ENCODE data around the gene PEMT. TPM values are rescaled to one million over a fixed set of nuclear protein-coding genes. Genes with fewer than 3 reads are reported as not detected.

Gene PEMT
- total and polyA plus RNA-seq, 2 of the 8 experiments (the other 6 are each of a cell fraction or from before 2014, with no cell fraction given): 42.0 to 118 TPM

DNA sequence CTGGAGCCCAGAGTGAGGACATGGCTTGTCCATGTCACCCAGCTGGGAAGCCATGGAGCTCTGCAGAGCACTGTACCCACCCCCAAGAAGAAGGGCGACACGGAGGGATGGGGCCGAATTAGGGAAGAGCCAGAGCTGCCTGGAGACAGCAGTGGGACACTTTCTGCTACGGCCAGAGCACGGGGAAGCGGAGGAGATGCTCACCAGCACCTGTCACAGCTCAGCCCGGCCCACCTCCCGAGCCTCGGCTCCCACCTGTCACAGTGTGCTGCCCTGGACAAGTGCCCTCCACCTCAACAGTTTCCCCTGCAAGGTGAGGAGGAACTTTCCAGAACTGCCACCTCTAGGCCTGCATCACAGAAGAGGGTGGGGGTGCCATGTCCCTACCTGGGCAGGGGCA is 36.4 kb downstream of the PEMT start:
- H3K79me1 ChIP-seq (ENCODE audit: low read depth, low read length): peaks cover 2% of the 10 kb centered on the region; the same call in 1 of the 2 replicates
- no peak overlapping the region for H3K14ac ChIP-seq (ENCODE audit: insufficient read length)
- H3K23ac ChIP-seq (ENCODE audit: insufficient read length): no peak overlapping the region
- H4K5ac ChIP-seq (ENCODE audit: insufficient read length, low read depth, low read length): no peak overlapping the region
- H2BK12ac ChIP-seq (ENCODE audit: low read depth, low read length): no peak overlapping the region
- H3K4me2 ChIP-seq (ENCODE audit: insufficient read depth in 1 of 2, low read depth in 2 of 2, low read length in 2 of 2): no peak overlapping the region
- H3K23me2 ChIP-seq (ENCODE audit: low read depth, low read length): no peaks in the 10 kb centered on the region
- H3K4me1 ChIP-seq (replicated peaks in 1 of 4; ENCODE audit: control insufficient read depth in 3 of 4, insufficient read depth in 4 of 4, low read length in 3 of 4): no peaks in the 10 kb centered on the region; a peak in 1 of 7 replicates
- DNase-seq (ENCODE audit: low read depth in 1 of 2, low spot score in 2 of 2) (no peak), FAIRE-seq (no peak)
- H3K18ac ChIP-seq (ENCODE audit: extremely low read depth, low read length): no peak overlapping the region
- H4K20me1 ChIP-seq (replicated peaks in 1 of 2; ENCODE audit: control insufficient read depth in 1 of 2, insufficient read depth in 2 of 2, low read length in 2 of 2): peaks cover 1 to 3% of the 10 kb centered on the region in 2 experiments
- no peaks in the 10 kb centered on the region for H3K79me2 ChIP-seq (ENCODE audit: control insufficient read depth in 1 of 2, insufficient read depth in 2 of 2, low read length in 2 of 2)
- no peaks in the 10 kb centered on the region for H3K36me3 ChIP-seq (ENCODE audit: control insufficient read depth in 2 of 4, insufficient read depth in 4 of 4, low read length in 3 of 4)
- H3K27me3 ChIP-seq (replicated peaks in 1 of 4; ENCODE audit: control insufficient read depth in 3 of 4, extremely low read depth in 1 of 4, insufficient read depth in 3 of 4, low read length in 3 of 4): no peaks in the 10 kb centered on the region
- no peak overlapping the region for H2BK5ac ChIP-seq (ENCODE audit: low read depth, low read length)
- no peak overlapping the region for H2BK120ac ChIP-seq (replicated peaks; ENCODE audit: low read depth, low read length)
- no peak overlapping the region for H2AK5ac ChIP-seq (ENCODE audit: low read depth, low read length)
- H3K9me3 ChIP-seq (ENCODE audit: insufficient read depth in 2 of 2, low read depth in 1 of 2, low read length in 1 of 2): no peaks in the 10 kb centered on the region
- H2BK15ac ChIP-seq (ENCODE audit: low read length): no peak overlapping the region
- CTCF ChIA-PET (ENCODE audit: partially characterized antibody): interaction anchor here (1.5 to 1.7 kb wide), 2 partner anchors 12 to 14 kb away, joined by 4 to 14 read pairs; no protein-coding TSS in a partner anchor
- no peak overlapping the region for H3K4me3 ChIP-seq (ENCODE audit: extremely low read depth in 1 of 4, insufficient read depth in 2 of 4, low read depth in 3 of 4, low read length in 4 of 4)
- H3K9ac ChIP-seq (replicated peaks in 1 of 4; ENCODE audit: extremely low read depth in 1 of 4, low read depth in 3 of 4, low read length in 3 of 4): no peak overlapping the region
- H3K4ac ChIP-seq (replicated peaks; ENCODE audit: insufficient read length, low read depth, low read length): no peak overlapping the region
- H4K8ac ChIP-seq (ENCODE audit: extremely low read depth, insufficient read depth, low read length): no peak overlapping the region
- POLR2A ChIA-PET (ENCODE audit: partially characterized antibody): no interaction called here
- H4K91ac ChIP-seq (replicated peaks; ENCODE audit: insufficient read length, low read length): no peak overlapping the region
- no peak overlapping the region for H2BK20ac ChIP-seq (ENCODE audit: low read length)
- no peak overlapping the region for H2AFZ ChIP-seq (ENCODE audit: low read length)
- TF ChIP-seq SIRT6 (IDR thresholded peaks at IDR 0.05; ENCODE audit: low read length) (no peak), FOSL1 (IDR thresholded peaks at IDR 0.05; ENCODE audit: insufficient read depth, low read depth, low read length) (no peak)
- no peak overlapping the region for H3K27ac ChIP-seq (ENCODE audit: low read depth, low read length)
- no peak overlapping the region for H3K56ac ChIP-seq (replicated peaks; ENCODE audit: insufficient read length, low read depth, low read length)
- 90% methylated on average over 9 of the region's 9 CpGs; no CpG with 5 or more reads in 1 of the 2 experiments for WGBS, 2 experiments (ENCODE audit: extremely low coverage in 1 of 2, insufficient coverage in 1 of 2, insufficient read length in 1 of 2, insufficient replicate concordance in 2 of 2, low coverage in 1 of 2, low lambda C conversion rate in 2 of 2, missing lambda C conversion rate in 1 of 2)

Data from H1 (cell line).